Tibial artery (tissue), 4 donors: ENCODE results near the gene NEU4.

ENCODE experiments used
- DNase-seq, 2 donors: peaks; one replicate each; pipeline ENCODE4 v3.0.0-alpha.2; 2019
- H3K27ac ChIP-seq, 2 donors: fragments of 200-600 bp; sonication (generic) in 1 of 2; 1 replicate in 1 of 2; 2 replicates in 1 of 2; pipeline ENCODE4 v1.5.1; 2018 to 2019; ENCODE audit warnings: mild to moderate bottlenecking in 1 of 2
- H3K27me3 ChIP-seq, 2 donors: fragments of 200-600 bp; sonication (generic) in 1 of 2; one replicate each; pipeline versions ENCODE4 v1.5.1 to v1.6.0; 2016 to 2019
- H3K36me3 ChIP-seq, 3 donors: fragments of 200-600 bp; sonication (generic) in 2 of 3; one replicate each; pipeline ENCODE4 v1.5.1; 2016 to 2019; ENCODE audit warnings: mild to moderate bottlenecking in 2 of 3
- H3K4me1 ChIP-seq, 4 donors: fragments of 200-600 bp; sonication (generic) in 2 of 4; 1 replicate in 3 of 4; 2 replicates in 1 of 4; pipeline ENCODE4 v1.5.1; 2016 to 2019
- H3K4me3 ChIP-seq, 2 donors: fragments of 200-600 bp; sonication (generic) in 1 of 2; 1 replicate in 1 of 2; 2 replicates in 1 of 2; pipeline ENCODE4 v1.5.1; 2018 to 2019; ENCODE audit warnings: mild to moderate bottlenecking in 2 of 2
- H3K9me3 ChIP-seq, 3 donors: fragments of 200-600 bp; sonication (generic) in 1 of 3; one replicate each; pipeline ENCODE4 v1.5.1; 2016 to 2019
- intact Hi-C: fragments of 100-400 bp; cut with DNase I; formaldehyde crosslinking; loops from one replicate; pipeline ENCODE4 v1.15.0; 2023; ENCODE audit warnings: low total_unique reads
- TF ChIP-seq, protein P1 (sequence below), 2 experiments: fragments of 200-600 bp in 1 of 2; fragments of 450-650 bp in 1 of 2; IDR thresholded peaks; one replicate each; pipeline ENCODE4 v1.5.1; 2017 to 2019; ENCODE audit warnings: antibody characterized with exemption in 2 of 2, mild to moderate bottlenecking in 1 of 2, moderate library complexity in 1 of 2

Gene NEU4

DNA sequence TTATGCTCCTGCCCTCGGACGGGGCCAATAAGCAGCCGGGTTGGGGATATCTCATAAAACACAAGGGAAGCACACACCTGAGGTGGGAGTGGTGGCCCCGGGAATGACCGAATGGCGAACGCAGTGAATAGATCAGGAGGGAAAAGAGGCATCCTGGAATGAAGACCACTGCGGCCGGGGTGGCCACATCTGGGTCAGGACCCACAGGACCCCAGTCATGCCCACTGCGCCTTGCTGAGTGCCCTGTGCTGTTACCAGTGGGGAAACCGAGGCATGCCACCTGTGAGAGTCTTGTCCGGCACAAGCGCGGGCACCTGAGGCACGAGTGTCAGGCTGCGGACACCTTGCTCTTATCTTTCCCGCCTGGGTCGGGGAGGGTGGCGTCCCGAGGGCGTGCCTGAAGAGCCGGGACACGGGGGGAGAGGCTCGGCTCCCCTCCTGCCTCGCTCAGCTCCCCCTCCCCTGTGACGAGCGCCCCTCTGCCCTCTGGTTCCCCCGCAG is 48.1 kb downstream of the NEU4 start:
- intact Hi-C loops, result no loop called here
- Histone ChIP-seq H3K27ac (no peak overlapping the region), H3K27me3 (peaks cover 0 to 73% of the 10 kb centered on the region in 2 donors), H3K36me3 (no peaks in the 10 kb centered on the region), H3K4me1 (peaks cover 0 to 17% (median 9%) of the 10 kb centered on the region in 4 donors), H3K9me3 (no peaks in the 10 kb centered on the region), H3K4me3 (no peak overlapping the region)
- peak; percentile 19 to 61 for DNase-seq
- TF ChIP-seq, protein P1, sequence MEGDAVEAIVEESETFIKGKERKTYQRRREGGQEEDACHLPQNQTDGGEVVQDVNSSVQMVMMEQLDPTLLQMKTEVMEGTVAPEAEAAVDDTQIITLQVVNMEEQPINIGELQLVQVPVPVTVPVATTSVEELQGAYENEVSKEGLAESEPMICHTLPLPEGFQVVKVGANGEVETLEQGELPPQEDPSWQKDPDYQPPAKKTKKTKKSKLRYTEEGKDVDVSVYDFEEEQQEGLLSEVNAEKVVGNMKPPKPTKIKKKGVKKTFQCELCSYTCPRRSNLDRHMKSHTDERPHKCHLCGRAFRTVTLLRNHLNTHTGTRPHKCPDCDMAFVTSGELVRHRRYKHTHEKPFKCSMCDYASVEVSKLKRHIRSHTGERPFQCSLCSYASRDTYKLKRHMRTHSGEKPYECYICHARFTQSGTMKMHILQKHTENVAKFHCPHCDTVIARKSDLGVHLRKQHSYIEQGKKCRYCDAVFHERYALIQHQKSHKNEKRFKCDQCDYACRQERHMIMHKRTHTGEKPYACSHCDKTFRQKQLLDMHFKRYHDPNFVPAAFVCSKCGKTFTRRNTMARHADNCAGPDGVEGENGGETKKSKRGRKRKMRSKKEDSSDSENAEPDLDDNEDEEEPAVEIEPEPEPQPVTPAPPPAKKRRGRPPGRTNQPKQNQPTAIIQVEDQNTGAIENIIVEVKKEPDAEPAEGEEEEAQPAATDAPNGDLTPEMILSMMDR (IDR thresholded peaks at IDR 0.05), result no peak

- Histone ChIP-seq H3K9me3 (no peaks in the 10 kb centered on the region), H3K4me3 (no peak overlapping the region), H3K27me3 (peaks cover 0 to 73% of the 10 kb centered on the region in 2 donors), H3K4me1 (peaks cover 0 to 17% (median 9%) of the 10 kb centered on the region in 4 donors), H3K36me3 (no peaks in the 10 kb centered on the region), H3K27ac (no peak overlapping the region)
- peak in 1 of 2 donors; percentile 62 for DNase-seq
- intact Hi-C loops, result no loop called here
- TF ChIP-seq, protein P1 (IDR thresholded peaks at IDR 0.05), result no peak
Observed at GRCh38 chr2:241857572-241858121, 48.7 kb downstream of the NEU4 start.

- intact Hi-C loops, result no loop called here
- H3K4me3 ChIP-seq, result peak within 1 kb of the TSS; percentile 16 to 24
- peaks cover 0 to 77% of the 10 kb centered on the region in 2 donors for H3K27me3 ChIP-seq
- TF ChIP-seq, protein P1 (IDR thresholded peaks at IDR 0.05), result no peak
- DNase-seq, result peak in 1 of 2 donors; percentile 67
- H3K9me3 ChIP-seq, result no peaks in the 10 kb centered on the region
- H3K27ac ChIP-seq, result peak within 1 kb of the TSS; percentile 56 to 63
- H3K4me1 ChIP-seq, result peaks cover 0 to 18% (median 9%) of the 10 kb centered on the region in 4 donors
- no peaks in the 10 kb centered on the region for H3K36me3 ChIP-seq
Observed at GRCh38 chr2:241858206-241859016, 49.4 kb downstream of the NEU4 start, which contains the start of gene PDCD1. Gene PDCD1 (minus strand): TSS chr2:241858894. CDS start chr2:241858838, 56 bp downstream.

- Histone ChIP-seq H3K27me3 (peaks cover 0 to 79% of the 10 kb centered on the region in 2 donors), H3K4me3 (no peak overlapping the region), H3K4me1 (peaks cover 0 to 22% (median 10%) of the 10 kb centered on the region in 4 donors), H3K9me3 (no peaks in the 10 kb centered on the region), H3K27ac (peak overlapping the region; percentile 56 to 63), H3K36me3 (no peaks in the 10 kb centered on the region)
- intact Hi-C loops, result no loop called here
- TF ChIP-seq, protein P1 (IDR thresholded peaks at IDR 0.05), result no peak
- DNase-seq, result no peak
Observed at GRCh38 chr2:241859017-241859435, 50.0 kb downstream of the NEU4 start.

DNA sequence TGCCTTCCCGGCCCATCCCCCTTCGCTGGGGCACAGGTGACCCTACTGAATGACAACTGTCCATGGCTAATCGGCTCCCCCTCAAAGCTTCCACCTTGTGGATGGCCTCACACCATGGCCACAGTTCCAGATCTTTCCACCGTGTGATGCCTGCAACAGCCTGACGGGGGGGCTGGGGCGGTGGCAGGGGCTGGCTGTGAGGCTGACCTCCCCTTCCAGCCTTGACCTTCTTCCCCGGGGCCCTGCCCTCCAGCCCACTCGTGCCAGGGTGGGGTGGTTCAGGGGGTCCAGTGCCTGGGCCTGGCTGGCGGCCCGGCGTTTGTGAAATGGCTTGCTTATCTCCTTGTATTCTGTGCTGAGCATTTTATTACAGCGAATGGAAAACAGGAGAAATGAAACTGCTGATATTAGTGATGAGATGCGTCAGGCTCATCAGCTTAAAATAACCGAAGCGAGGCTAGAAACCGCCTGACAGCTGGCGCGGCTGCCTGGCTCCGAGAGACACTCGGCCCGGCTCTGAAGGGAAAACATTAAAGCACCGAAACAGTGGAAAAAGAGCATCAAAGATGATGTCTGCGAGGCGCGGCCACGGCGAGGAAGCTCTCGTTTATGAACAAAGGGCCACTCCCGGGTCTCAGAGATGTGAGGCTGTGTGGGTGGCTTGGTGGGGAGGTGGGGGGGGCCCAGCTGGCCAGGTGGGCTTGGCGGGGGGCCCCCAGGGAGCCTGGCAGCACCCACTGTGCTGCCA is 50.6 kb downstream of the NEU4 start:
- DNase-seq, result peak; percentile 72 to 80
- H3K4me3 ChIP-seq, result peak overlapping the region; percentile 16 to 24
- no peaks in the 10 kb centered on the region for H3K9me3 ChIP-seq
- H3K36me3 ChIP-seq, result no peaks in the 10 kb centered on the region
- peaks cover 0 to 82% of the 10 kb centered on the region in 2 donors for H3K27me3 ChIP-seq
- TF ChIP-seq, protein P1 (IDR thresholded peaks at IDR 0.05), result no peak
- peak overlapping the region; percentile 56 to 63 for H3K27ac ChIP-seq
- intact Hi-C loops, result no loop called here
- peaks cover 0 to 22% (median 10%) of the 10 kb centered on the region in 4 donors for H3K4me1 ChIP-seq
